HPDE6-E6E7 (cell line): ENCODE data around the gene CD82.

Experiments used
- DNase-seq: peaks from one replicate; pipeline ENCODE4 v3.0.0; 2011; ENCODE audit warnings: missing footprints; ENCODE audit errors: extremely low spot score

The CD82 gene

DNA sequence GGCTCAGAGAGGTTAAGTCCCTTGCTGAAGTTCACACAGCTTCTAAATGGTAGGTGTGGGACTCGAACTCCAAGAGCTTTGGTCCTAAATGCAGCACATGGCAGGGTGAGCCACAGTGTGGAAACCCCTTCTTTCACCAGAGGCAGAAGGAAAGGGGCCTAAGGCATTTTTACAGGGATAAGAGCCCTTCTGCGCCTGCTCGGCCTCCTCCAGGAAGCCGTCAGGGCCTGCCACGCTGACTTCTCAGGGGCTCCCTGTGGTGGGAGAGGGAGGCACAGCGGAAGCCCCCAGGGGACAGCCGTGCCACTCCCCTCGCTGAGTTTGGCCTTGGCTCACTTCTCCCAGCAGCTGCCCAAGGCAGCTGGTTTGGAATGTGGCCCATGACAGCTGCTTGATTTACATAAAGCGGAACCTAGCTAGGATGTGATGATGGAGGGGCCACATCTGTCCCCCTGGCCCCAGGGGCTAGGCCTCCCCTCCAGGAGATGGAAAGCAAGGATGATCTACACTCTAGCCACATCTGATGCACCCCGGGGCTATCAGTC is 35.4 kb downstream of the CD82 start:
- no peak for DNase-seq

DNA sequence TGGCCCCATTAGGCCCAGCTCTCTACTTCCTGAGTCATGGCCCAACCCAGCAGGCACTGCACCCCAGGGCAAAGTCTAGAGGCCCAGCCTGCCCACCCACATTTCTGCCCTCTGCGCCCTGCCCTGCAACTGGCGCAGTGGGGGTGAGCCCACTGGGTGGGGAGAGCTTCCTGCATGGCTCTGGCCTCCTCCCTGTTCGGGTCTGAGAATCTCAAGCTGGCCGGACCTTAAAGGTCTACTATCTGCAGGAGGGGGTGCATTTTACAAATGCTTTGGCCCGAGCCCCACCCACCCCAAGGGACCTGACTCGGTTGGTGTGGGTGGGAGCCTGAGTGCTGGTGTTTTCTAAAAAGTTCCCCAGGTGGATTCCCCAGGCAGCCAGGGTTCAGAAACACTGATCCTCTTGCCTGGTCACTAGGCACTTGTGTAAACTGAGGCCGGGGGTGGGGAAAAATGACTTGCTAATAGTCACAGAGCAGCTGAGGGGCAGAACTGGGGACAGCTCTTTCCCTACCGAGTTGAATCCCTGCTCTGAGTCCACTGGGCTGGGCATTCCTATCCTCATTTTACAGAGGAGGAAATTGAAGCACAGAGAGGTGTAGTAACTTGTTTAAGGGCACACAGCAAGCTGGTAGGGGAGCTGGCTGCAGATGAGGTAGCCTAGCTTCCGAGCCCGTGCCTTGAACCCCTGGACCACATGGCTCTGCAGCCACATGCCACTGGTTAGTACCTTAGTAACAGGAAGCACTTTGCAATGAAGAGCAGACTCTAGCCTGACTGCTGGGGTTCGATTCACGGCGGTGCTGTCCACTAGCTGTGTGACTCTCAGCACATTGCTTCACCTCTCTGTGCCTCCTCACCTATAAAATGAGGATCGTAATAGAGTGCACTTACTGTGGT is 36.3 kb downstream of the CD82 start:
- DNase-seq = no peak

DNA sequence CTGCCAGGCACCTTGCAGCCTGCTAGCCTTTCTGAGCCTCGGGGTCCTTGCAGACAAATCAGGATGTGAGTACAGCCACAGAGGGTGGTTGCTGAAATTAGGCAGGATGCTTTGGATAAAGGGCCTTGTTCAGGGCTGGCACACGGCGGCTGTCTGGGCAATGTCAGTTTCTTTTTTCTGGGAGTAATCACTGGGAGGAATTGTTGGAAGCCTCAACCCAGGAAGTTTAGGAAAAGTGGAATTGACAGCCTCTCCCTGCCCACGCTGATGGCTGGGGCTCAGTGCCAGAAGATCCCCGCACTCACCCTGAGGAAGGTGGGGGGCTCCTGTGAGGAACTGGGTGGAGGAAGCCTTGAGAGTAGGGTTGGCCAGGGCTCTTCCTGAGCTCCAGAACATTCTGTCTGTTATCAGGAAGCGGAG is 37.4 kb downstream of the CD82 start:
- DNase-seq = no peak

DNA sequence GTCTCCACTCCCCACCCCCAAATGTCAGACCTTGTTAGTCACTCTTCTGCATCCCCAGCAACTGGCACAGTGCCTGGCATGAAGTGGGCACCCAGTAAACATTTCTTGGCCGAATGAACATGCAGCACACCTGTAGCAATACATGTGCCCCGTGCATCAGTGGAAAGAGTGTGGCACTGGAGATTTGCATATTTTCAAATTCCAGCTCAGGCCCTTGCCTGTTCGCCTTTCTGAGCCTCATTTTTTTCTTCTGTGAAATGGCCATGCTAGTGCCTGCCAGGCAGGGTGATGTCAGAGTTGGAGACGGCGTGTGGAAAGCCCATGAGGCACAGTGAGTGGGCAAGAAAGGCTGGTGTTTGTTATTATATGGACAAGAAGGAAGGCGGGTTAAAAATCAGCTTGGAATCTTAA is 38.7 kb downstream of the CD82 start:
- no peak for DNase-seq

DNA sequence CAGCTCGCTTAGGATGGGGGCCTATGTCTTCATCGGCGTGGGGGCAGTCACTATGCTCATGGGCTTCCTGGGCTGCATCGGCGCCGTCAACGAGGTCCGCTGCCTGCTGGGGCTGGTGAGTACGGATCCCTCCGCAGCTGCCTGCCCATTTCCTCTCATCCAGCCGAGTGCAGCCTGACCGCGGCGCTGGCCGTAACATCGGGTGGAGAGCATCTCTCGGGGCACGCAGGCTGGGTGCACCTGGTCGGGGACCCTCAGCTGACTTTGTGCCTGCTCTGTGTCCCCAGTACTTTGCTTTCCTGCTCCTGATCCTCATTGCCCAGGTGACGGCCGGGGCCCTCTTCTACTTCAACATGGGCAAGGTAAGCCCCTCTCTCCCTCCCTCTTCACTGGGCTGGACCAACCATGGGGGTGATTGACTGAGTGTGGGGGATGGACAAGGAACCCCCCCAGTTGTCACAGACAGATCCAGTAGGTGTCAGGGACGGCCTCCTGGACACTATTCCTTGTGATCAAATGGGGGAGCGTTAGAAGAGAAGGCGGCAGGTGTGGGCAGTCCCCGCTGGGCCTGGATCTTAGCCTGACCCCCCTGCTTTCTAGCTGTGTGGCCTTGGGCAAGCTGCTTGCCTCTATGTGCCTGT is 39.7 kb downstream of the CD82 start:
- DNase-seq = no peak

DNA sequence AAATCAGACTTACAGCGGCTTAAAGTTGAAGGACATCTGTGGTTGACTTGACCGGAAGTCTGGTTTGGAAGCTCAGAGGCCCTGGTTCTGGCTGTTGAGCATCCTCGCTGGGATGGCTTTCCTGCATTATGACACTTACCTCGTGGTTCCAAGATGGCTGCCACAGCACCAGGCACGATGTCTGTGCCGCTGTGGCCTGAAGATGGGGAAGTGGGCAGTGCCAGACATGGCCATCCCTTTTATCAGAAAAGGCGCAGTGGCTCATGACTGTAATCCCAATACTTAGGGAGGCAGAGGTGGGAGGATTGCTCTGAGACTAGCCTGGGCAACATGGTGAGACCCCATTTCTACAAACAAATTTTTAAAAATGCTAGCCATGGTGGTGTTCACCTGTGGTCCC is 40.5 kb downstream of the CD82 start:
- no peak for DNase-seq

DNA sequence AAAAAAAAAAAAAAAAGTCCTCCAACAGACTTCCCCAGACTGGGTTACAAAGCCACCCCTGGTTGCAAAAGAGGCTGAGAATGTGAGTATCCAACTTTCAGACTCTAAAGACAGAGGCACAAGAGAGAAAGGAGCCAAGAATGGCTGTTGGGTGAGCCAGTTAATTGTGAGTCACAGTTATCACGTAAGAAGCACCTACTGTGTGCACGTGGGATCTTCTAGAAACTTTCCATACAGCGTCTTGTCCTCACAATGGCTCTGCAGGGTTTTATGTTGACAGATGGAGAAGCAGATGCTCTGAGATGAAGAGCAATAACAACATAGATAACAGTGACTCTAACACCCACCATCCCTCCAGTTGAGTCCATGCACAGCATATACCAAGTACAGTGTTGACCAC is 41.0 kb downstream of the CD82 start:
- DNase-seq = no peak

DNA sequence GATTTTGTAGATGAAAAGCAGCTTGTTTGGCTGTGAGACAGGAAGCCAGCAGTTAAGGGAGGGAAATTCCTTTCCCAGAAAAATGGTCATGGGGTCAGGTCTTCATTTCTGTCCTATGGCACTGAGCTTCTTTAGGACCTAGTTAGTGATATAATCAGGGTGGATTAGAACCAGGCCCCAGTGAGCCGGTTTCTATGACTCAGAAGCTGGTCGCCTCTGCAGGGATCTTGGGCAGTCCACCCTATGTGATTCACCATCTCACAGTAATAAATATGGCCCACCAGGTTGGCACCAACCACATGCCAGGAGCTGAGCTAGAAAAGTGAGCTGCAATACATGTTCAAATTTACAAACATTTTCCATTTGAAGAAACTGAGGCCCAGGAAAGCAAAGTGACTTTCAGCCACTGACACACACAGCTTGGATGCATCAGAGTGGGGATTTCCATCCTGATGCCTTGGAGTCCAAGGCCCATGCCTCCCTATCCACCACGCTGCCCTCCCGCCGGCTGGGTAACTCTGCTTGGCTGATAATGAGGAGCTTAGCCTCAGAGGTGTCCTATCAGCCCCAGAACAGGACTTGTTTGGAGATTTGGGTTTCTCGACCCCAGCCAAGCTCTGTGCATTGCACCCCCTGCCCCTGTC is 42.0 kb downstream of the CD82 start:
- no peak for DNase-seq

DNA sequence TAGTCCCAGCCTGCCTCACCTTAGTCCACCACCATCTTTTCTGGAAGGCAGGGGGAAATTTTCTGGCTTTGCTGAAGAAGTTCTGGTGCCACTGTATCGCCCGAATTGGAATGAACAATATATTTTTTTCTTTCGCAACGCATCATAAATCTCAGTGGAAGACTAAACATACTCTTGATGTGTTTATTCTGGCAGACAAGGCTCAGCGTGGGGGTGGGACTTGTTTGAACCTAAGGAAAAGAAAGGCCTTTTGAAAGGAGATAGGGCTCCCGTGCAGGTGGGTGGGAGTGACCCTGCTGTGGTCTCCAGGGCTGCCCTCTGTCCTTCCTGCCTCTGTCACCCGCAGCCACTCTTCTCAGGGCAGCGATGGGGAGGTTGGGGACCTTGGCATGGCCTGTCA is 42.5 kb downstream of the CD82 start:
- no peak for DNase-seq

DNA sequence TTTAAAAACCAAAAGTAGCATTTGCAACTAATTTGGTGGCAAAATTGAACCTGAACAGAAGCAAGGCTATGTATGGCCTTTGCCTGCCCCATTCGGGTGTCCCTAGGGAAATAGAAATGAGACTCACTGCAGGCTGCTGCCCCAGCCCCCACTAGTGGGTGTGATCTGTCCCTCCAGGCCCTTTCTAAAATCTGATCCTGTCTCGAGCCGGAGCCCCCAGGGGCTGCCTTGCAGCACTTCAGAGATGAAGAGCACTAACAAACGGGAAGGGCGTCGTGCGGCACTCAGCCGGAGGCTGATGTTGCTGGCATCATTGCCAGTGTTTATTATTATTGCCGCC is 43.2 kb downstream of the CD82 start:
- DNase-seq = no peak

DNA sequence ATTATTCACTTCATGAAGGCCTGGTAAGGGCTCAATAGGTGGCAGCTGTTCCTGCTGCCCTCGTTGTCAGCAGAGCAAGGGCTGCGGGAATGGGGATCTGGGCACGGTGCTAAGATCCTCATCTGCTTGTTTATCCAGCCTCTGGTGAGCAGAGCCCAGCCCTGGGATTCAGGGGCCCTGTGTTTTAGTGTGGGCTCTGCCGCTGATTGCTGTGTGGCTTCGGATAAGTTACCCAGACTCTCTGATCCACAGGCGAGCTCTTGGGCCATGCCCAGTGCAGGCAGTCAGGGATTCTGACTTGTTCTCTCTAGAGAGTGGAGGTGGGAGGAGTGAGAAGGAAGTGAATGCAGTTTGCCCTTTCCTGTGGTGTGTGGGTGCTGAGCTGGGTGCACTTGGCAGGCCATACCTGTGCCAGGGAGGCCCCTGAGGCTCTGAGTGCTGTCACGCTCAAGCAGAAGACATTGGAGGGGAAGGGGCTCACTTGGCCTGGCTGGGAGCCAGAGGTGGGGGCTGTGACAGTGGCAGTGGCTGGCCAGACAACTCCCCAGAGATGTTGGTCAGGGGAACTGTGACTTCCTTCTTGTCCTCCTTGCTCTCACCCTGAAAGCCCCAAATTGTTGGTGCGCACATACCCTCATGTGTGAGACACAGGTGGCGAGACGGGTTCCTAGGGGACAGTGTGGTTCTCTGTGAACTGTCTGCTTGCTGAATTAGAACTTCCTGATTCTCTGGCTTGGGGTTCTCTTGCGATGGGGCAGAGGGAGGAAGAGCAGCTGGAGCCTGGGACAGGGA is 43.7 kb downstream of the CD82 start:
- DNase-seq = no peak

DNA sequence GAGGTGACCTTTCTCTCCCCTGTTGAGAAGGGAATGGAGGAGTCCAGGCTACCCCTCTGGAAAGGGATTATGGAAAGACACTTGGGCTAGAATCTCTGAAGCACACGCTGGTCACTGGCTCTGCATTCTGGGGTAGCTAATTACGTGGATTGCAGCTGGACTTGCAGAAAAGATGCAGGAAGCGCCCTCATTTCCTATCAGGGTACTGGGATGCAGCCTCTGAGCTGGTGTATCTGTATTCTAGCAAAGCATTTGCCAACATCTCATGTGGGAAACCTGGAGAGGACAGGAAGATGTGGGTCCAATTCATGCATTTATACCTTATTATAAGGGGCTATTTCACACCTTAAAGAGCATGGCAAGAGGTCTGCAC is 44.3 kb downstream of the CD82 start:
- DNase-seq = no peak

DNA sequence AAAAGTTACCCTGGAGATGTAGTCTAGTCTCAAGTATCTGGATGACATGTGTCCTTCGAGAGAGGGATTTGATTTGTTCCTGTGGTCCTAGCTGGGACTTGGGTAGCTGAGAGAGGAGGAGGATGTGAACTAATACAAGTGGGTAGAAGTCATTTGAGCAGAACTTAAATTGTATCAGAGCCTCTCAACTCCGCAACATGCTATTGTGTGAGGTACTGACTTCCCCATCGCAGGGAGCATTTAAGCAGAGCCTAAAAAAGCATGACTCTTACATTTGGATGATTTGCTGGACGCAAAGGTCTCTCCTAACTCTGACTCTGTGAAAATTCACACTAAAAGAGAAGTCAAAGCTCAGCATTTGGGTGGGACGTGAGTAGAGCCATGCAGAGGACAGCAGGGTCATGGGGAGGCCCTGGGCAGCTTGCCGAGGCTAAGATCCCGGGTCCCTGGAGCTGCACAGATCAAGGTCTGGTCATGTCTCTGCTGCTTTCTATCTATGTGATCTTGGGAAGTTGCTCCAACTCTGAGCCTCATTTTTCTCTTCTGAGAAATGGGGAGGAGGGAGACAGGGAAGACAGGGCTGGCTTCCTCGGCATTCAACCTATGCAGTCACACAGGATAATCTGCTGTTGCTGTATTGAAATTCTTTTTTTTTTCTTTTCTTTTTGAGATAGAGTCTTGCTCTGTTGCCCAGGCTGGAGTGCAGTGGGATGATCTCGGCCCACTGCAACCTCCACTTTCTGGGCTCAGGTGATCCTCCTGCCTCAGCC is 44.9 kb downstream of the CD82 start:
- DNase-seq = no peak

DNA sequence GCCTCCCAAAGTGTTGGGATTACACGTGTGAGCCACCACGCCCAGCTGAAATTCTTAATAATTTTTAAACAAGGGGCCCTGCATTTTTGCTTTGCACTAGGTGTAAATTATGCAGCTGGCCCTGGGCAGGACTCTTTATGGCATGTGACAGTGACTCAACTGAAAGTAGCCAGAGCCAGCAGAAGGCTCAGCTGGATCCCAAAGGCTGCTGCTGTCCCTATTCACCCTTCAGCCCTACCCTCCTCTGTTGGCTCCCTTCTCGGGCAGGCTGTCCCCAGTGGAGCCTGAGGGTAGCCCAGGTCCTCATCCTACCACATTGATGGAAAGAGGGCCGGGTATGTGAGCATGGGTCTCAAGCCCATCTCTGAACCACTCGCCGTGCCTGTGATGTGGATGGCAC is 45.6 kb downstream of the CD82 start:
- no peak for DNase-seq

DNA sequence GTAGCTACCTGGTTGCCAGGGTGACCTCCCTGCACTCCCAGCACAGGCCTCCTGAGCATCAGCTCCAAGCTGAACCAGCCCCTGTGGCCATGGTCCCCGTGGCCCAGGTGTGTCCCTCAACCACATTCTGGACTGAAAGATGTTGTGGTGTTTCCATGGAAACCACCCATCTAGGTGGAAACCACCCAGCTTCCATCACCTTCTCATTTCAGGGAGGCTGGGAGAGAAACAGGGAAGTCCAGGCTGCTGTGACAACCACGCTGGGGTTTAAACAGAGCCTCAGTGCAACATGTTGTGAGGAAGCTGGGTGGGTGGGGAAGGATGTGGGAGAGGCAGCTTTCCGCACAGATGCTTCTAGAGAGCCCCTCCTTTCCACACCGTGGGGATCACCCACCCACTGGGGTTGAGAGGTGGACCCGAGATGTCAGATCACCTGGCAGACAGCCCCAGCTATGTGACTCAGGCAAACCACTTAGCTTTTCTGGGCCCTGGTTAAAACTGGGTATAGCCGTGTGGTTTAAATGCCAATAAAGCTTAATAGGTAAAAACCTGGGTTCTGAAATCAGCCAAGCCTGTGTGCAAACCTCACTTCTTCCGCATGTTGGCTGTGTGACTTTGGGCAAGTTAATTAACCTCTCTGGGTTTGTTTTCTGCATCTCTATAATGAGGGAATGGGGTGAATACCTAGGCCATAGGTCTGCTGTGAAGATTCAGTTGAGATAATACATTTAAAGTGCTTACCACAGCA is 46.4 kb downstream of the CD82 start:
- DNase-seq = no peak

DNA sequence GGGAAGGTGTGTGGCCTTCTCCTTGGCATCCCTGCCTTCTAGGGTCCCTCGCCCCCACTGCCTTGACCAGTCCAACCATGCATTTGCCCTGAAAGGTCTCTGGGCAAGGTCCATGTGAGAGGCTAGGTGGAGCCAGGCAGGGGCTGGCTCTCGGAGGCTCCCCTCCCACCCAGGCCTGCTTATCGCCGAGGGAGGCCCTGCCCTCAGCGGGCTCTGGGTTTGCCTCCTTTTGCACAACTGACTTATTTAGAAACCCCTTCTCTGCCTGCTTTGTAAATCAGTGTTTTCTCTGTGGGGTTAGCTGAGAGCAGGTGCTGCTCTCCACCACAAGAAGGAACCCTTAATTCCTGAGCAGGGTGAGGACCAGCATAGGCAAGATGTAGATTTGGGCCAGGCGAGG is 47.7 kb downstream of the CD82 start:
- DNase-seq = no peak

DNA sequence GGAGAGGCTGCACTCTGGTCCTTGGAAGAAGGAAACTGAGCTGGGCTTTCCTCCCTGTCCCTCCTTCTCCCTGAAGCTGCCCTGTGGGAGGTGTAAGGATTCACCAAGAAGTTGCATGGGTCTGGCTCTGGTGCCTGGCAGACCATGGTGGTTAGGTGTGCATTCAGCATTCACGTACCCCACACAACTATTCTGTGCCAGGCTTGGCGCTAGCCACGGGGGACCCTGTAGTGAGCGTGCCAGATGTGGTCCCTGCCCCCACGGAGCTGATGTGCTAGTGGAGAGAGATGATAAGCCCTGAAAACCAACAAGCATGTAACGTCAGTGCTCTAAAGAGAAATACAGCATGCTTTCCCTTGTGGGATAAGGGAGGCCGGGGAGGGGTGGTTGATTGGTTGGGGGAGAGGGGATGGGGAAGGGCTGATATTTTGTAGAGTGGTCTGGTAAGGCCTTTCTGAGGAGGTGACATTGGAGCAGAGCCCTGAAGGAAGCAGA is 48.9 kb downstream of the CD82 start:
- DNase-seq = no peak

DNA sequence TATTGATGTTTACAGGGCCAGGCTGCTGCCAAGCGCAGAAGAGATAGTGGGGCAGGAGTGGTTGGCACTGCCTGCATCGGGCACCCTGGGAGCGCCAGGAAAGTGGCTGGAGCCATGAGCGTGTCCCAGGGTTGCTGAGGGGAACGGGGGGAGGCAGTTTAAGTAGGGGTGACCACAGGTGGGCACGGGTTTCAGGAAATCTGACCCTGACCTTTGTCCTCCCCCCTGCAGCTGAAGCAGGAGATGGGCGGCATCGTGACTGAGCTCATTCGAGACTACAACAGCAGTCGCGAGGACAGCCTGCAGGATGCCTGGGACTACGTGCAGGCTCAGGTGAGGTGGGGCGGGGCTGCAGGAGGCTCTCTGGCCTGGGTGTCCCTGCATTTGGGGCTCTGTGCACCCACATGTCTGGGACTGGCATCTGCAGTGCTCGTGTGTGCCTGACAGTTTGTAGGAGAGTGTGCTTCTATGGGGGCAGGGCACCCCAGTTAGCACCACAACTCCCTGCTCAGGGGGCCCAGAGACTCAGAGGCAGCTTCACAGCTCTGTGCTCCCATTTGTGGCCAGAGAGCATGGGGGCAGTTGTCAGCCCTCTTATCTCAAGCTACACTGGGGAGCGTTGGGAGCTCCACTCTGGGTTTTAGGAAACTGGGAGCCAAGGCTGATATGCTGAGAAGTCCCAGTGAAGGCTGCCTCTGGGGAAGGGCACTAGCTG is 49.7 kb downstream of the CD82 start:
- DNase-seq = no peak

DNA sequence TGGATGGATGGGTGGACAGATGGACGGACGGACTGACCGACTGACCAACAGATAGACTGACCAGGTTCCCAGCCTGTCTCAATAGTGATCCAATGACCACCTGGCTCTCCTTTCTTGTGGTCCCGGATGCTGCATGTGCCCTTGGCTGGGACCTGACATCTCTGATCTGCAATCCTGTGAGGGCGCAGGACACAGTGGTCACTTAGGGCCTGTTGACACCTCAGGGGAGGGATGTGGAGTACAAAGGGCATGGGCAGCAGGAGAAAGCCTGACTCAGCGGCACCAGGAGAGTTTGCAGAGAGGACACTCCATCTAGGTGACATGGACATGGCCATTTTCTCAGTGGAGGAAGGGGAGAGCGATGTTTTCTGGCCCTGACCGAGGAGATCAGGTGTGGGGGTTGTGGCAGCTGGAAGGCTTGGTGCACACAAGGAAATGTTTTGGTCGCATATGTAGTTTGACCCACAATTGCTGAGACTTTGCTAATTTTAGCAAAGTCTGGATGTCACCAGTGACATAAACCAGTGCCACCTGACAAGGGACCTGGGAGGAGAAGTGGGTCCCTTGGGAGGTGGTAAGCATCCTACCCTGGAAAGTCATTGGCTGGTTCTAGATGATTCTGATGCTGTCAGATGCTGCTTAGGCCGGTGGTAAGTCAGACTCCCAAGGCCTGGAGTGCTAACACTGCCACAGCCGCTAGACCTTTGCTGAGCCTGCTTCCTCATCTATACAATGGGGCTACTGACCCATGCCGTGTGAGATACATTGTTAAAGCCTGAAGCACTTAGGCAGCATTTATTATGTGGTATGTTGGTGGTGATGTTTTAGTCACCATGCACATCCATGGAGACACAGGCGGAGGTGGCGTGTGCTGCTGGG is 50.7 kb downstream of the CD82 start:
- DNase-seq = no peak
